ENCODE measurements around the gene TNC.

TNC gene

GRCh38 chr9:115069302-115069701, 48.7 kb downstream of the TNC start:
- Histone ChIP-seq H3K9me3 (ENCODE audit: control insufficient read depth, insufficient read depth, low read length) (no peaks in the 10 kb centered on the region), H3F3A (ENCODE audit: control insufficient read depth, insufficient read depth) (no peaks in the 10 kb centered on the region), H3K9me2 (replicated peaks; ENCODE audit: control insufficient read depth, low read length) (no peaks in the 10 kb centered on the region), H3K27ac (ENCODE audit: low read depth, low read length) (no peak overlapping the region), H4K20me1 (ENCODE audit: control insufficient read depth, insufficient read depth, low read depth, low read length) (no peaks in the 10 kb centered on the region), H3K4me3 (ENCODE audit: low read length) (no peak overlapping the region), H3K4me2 (ENCODE audit: low read length) (no peak overlapping the region), H3K27me3 (ENCODE audit: control insufficient read depth, low read length) (peaks cover under 1% of the 10 kb centered on the region; the same call in 1 of the 2 replicates), H3K36me3 (ENCODE audit: control insufficient read depth, low read length) (no peaks in the 10 kb centered on the region), H3K79me2 (ENCODE audit: control insufficient read depth, low read length) (no peaks in the 10 kb centered on the region), H3K4me1 (ENCODE audit: control insufficient read depth, low read length) (no peaks in the 10 kb centered on the region)
- TF ChIP-seq EZH2phosphoT487 (IDR thresholded peaks at IDR 0.05; ENCODE audit: borderline replicate concordance, low read length), result no peak
- no peak for TF ChIP-seq CTCF (IDR thresholded peaks at IDR 0.05; ENCODE audit: low read depth, low read length, poor library complexity, severe bottlenecking)

DNA sequence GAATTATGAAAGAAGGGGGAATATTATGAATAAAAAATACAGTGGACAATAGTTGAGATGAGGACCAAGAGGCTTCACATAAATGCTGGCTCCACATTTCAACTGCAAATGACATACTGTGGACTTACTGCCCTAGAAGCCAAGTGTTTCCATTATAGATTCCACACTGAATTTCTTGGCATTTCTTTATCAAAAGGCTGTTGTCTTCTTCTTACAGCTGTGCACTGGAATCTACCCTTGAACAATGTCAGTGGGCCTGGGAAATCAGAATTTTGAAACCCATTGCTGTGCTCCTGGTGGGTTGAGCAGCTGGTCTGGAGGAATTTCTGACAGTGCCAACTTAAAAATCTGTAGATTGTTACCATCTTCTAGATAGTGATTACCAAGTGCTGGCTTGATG, 49.9 kb downstream of the TNC start:
- H3K4me1 ChIP-seq (ENCODE audit: control insufficient read depth, low read length), result no peaks in the 10 kb centered on the region
- no peaks in the 10 kb centered on the region for H3K79me2 ChIP-seq (ENCODE audit: control insufficient read depth, low read length)
- H3K36me3 ChIP-seq (ENCODE audit: control insufficient read depth, low read length), result no peaks in the 10 kb centered on the region
- no peaks in the 10 kb centered on the region for H3K9me3 ChIP-seq (ENCODE audit: control insufficient read depth, insufficient read depth, low read length)
- TF ChIP-seq EZH2phosphoT487 (IDR thresholded peaks at IDR 0.05; ENCODE audit: borderline replicate concordance, low read length), result no peak
- no peak for TF ChIP-seq CTCF (IDR thresholded peaks at IDR 0.05; ENCODE audit: low read depth, low read length, poor library complexity, severe bottlenecking)
- no peaks in the 10 kb centered on the region for H4K20me1 ChIP-seq (ENCODE audit: control insufficient read depth, insufficient read depth, low read depth, low read length)
- no peak overlapping the region for H3K4me2 ChIP-seq (ENCODE audit: low read length)
- H3K4me3 ChIP-seq (ENCODE audit: low read length), result no peak overlapping the region
- no peaks in the 10 kb centered on the region for H3K9me2 ChIP-seq (replicated peaks; ENCODE audit: control insufficient read depth, low read length)
- H3F3A ChIP-seq (ENCODE audit: control insufficient read depth, insufficient read depth), result no peaks in the 10 kb centered on the region
- no peak overlapping the region for H3K27ac ChIP-seq (ENCODE audit: low read depth, low read length)
- H3K27me3 ChIP-seq (ENCODE audit: control insufficient read depth, low read length), result no peaks in the 10 kb centered on the region; the same call in 1 of the 2 replicates

DNA sequence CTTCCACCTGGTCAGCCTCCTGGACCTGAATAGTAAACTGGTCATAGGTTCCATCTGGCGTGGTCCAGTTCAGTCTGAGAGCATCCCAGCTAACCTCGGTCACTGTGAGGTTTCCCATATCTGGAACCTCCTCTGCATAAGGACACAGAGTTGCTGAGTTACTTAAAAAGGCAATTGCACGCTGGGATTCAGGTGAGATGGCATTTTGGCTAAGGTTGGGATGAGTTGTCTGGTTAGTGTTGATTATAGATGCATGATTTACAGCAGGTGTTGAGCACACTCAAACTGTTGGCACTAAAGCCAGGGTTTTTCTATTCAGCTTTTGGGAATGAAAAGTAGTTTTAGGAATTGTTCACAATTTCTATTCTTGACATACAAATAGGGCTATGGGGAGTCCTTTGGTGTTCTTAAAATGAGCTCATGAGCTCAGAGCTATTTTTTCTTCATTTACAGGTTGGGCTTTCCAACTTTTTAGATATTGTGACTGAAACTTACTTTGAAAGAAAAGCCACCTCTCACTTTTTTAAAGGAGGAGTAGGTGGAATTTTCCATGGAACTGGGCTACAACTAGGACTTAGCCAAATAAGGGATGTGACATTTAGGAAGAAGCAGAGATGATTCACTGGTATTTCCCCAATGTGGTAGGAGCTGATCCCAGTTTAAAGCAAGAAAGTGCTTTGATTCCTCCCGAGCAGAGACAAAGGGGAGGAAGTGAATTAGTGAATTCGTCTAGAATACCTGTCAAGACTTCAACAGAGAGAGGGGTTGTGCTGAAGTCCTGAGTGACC, 54.7 kb downstream of the TNC start:
- H4K20me1 ChIP-seq (ENCODE audit: control insufficient read depth, insufficient read depth, low read depth, low read length), result no peaks in the 10 kb centered on the region
- no peaks in the 10 kb centered on the region for H3K79me2 ChIP-seq (ENCODE audit: control insufficient read depth, low read length)
- no peaks in the 10 kb centered on the region for H3K9me2 ChIP-seq (replicated peaks; ENCODE audit: control insufficient read depth, low read length)
- no peaks in the 10 kb centered on the region for H3K27me3 ChIP-seq (ENCODE audit: control insufficient read depth, low read length)
- no peaks in the 10 kb centered on the region for H3F3A ChIP-seq (ENCODE audit: control insufficient read depth, insufficient read depth)
- no peak overlapping the region for H3K4me2 ChIP-seq (ENCODE audit: low read length)
- H3K4me3 ChIP-seq (ENCODE audit: low read length), result no peak overlapping the region
- no peak overlapping the region for H3K27ac ChIP-seq (ENCODE audit: low read depth, low read length)
- H3K36me3 ChIP-seq (ENCODE audit: control insufficient read depth, low read length), result no peaks in the 10 kb centered on the region
- no peaks in the 10 kb centered on the region for H3K9me3 ChIP-seq (ENCODE audit: control insufficient read depth, insufficient read depth, low read length)
- H3K4me1 ChIP-seq (ENCODE audit: control insufficient read depth, low read length), result no peaks in the 10 kb centered on the region
- TF ChIP-seq CTCF (IDR thresholded peaks at IDR 0.05; ENCODE audit: low read depth, low read length, poor library complexity, severe bottlenecking) (no peak), EZH2phosphoT487 (IDR thresholded peaks at IDR 0.05; ENCODE audit: borderline replicate concordance, low read length) (no peak)
